ENCODE data around the gene MMP24.
A peak's percentile ranks its signal among the peaks of the same experiment; 100 is the strongest.

MMP24 gene

GRCh38 chr20:35280523-35280922 is 54.0 kb downstream of the MMP24 start:
- no peak for DNase-seq

DNA sequence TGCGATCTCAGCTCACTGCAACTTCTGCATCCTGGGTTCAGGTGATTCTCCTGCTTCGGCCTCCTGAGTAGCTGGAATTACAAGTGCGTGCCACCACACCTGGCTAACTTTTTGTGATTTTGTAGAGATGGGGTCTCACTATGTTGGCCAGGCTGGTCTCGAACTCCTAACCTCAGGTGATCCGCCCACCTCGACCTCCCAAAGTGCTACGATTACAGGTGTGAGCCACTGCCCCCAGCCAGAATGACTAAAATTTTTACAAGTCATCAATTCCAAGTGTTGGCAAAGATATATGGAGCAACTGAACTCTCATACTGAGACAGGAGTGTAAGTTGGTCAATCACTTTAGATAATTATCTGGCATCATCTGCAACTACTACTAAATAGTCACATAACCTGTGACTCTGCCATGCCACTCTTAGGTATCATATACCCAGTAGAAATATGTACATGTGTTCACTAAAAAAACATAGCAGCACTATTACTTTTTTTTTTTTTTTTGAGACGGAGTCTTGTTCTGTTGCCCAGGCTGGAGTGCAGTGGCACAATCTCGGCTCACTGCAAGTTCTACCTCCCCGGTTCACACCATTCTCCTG is 55.1 kb downstream of the MMP24 start:
- DNase-seq, result no peak

DNA sequence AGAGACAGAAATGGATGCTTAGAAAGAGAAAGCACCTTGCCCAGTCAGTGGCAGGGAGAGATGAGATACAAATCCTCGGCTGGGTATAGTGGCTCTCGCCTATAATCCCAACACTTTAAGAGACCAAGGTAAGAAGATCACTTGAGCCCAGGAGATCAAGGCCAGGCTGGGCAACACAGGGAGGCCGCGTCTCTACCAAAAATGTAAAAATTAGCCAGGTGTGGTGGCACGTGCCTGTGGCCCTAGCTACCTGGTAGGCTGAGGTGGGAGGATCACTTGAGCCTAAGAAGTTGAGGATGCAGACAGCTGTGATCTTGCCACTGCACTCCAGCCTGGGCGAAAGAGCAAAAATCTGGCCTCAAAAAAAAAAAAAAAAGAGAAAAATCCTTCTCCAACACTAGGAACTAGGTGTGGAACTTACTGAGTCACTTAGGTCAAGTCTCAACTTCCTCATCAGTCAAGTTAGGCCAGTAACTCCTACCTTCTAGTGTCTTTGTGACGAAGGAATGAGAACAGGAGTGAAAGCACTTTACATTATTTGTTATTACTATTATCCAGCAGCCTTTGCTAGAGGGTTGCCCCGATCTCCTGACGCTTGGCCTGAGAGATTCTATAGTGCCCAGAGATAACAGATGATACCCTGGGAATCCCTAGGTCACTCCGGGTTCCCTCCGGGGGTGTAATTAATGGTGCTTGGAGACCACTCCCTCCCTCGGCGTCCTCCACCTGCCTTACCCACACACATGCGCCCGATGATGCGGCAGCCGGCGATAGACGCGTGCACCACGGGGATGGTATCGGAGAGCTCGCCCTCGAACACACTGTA is 57.2 kb downstream of the MMP24 start:
- no peak for DNase-seq

- DNase-seq, result peak; percentile 90
Observed at GRCh38 chr20:35284267-35284991, 57.9 kb downstream of the MMP24 start, which contains the start of gene EIF6. Gene EIF6 (minus strand): TSS chr20:35284772. CDS start chr20:35284487, 285 bp downstream.

DNA sequence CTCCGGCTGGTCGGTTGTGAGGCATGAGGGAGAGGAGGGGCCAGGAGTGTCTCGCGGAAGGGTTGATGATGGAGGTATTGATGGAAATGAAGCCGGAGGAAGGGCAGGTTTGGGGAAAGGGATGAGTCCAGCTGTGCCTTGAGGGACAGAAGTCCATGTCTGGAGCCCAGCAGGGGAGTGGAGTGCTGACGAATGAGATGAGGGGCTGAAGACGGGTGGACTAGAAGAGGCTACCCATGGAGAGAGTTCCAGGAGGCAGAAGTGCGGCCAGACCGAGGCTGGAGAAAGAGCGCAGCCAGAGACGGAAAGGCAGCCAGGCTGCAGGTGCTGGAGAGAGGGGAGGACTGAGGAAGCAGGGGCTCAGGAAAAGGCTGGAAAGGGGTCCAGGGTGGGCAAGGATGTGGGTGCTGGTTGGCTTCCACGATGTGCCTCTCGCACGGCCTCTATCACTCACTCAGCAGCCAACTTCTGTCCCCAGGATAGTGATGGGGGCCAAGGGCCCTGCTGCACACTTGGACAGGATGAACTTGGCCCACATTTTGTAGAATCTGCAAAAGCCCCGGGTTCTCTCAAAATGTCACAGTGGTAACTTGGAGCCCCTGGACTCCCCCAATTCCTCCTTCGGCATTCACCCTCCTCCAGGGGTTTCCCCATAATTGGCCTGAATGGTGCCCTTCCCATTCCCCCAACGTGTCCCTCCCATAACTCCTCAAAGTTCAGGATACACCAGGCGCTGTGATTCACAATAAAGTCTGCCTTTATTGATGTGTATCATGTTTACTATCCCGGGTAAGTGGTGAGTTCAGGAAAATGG is 58.7 kb downstream of the MMP24 start:
- no peak for DNase-seq

GRCh38 chr20:35285806-35286076 is 59.3 kb downstream of the MMP24 start:
- DNase-seq, result no peak

DNA sequence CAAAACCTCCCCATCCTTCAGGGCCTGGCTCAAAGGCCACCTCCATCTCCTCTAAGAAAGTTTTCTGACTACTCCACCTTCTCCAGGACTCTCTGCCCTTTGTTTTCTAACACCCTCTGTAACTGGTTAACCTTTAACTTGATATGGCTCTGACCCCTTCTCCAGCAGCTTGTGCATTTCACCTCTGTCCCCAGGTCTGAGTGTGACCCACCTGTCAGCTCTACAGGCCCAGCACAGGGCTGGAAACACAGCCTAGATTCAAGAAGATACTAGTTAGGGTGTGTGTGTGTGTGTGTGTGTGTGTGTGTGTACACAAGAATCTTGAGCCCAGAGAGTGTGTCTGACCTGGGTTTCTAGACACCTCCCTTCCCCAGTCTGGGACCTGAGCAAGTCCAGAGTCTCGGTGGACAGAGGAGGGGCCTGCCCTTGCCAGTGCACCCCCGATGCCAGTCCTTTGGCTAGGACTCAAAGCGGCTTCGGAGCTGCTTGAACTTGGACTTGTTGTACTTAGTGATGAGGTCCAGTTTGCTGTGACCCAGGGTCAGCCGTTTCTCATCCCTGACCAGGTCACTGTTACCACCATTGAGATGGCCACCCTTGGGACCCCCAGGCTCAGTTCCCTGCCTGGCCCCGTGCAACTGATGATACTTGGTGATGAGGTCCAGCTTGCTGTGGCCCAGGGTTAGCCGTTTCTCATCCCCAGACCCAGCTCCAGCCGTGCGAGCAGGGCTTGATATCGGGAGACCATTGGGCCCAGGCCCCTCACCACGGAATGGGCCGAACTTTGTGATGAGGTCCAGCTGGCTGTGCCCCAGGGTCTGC is 59.8 kb downstream of the MMP24 start:
- no peak for DNase-seq

DNA sequence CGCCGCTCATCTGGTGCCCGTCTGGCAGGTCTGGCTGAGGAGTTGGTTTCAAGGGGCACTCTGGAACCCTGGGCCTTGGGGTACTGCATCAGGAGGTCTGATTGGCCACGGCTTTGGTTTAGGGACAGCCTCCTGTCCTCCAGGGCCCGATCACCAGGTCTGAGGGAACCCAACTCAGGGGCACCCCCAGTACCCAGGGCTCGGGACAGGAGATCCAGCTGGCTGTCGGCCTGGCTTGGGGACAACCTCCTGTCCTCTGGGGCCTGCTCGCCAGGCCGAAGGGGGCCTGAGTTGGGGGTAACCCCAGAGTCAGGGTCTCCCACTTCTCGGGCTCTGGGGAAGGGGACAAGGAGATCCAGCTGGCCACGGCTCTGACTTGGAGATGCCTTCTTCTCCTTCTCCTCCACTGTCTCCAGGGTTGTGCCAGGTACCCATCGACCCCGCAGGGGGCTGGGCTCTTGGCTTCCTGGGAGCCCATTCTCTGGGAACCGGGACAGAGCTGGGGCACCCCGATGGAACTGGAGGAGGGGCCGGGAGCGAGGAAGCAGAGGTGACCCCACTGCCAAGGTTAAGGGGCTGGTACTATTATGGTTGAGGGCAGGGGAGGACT is 60.5 kb downstream of the MMP24 start:
- no peak for DNase-seq

GRCh38 chr20:35287509-35288324 is 61.2 kb downstream of the MMP24 start:
- DNase-seq, result no peak

DNA sequence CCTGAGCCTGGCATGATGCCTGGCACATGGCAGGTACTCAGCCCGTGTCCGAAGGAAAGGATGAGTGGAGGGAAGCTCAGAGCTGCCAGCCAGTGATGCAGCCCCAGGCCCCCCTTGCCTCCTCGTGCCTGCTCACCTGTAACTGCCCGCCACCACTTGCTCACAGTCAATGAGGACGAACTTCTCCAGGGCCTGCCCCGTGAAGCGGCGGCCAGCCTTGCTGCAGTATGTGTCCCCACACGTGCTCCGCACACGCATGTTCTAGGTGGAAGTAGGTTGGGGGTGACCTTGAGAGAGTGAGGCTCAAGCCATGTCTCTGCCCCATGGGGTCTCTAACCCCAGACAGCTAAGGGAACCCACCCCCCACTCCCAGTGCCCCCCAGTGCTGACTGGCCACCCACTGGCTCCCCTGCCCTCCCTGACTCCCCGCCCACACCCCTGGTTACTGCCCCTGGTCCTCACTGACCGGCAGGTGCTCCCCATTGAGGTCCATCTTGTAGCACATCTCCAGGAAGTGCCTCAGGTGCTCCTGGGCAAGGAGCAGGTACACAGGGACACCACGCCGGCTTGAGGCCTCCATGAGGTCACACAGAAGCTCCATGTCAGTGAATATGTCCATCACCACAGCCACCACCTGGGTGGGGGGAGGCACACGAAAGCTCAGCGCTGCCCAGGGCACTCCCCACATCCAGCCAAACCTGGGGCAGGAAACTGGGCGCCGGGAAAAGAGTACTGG is 62.0 kb downstream of the MMP24 start:
- DNase-seq, result no peak

- DNase-seq, result no peak
Observed at GRCh38 chr20:35290186-35290886, 63.8 kb downstream of the MMP24 start.

DNA sequence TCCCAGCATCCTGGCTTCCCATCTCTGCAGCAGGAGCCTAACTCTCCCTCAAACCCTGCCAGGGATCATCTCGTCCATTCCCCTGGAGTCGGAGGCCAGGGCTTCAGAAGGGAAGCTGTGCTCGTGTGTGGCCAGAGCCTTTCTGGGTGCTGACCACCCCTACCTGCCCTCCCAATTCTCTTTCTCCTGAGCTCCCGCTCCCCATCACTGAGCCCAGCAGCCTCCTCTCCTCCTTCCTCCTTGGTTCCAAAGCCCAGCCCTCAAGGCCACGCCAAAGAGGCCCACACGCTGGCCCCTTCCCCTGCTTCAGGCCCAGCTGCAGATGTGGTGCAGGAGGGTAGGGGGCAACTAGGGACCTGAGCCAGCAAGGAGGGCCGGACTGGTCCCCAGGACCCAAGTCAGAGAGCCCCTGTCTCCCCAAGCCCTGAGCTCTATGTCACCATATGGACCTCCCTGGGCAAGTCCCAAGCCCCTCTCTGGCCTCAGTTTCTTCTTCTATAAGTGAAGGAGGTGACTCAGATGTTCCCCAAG is 64.5 kb downstream of the MMP24 start:
- DNase-seq, result no peak

- DNase-seq, result no peak
Observed at GRCh38 chr20:35291654-35292503, 65.4 kb downstream of the MMP24 start, which contains the start of gene FAM83C. Gene FAM83C (minus strand): TSS chr20:35292425. CDS start chr20:35292304, 121 bp downstream.

- DNase-seq, result no peak
Observed at GRCh38 chr20:35292504-35293285, 66.2 kb downstream of the MMP24 start.

- no peak for DNase-seq
Observed at GRCh38 chr20:35293303-35294292, 67.1 kb downstream of the MMP24 start.

GRCh38 chr20:35294293-35294685 is 67.8 kb downstream of the MMP24 start:
- no peak for DNase-seq

Data from activated CD8-positive, alpha-beta memory T cell treated with anti-CD3 and anti-CD28 coated beads, Interleukin-2, amount 50 U/mL, for 48 hours (primary cell).